Raji (cell line): Measurements from ENCODE around the gene MTFR2.

Source experiments
- POLR2A ChIP-seq: IDR thresholded peaks from 2 replicates; pipeline ENCODE4 v1.6.1; 2011; ENCODE audit warnings: low read depth, low read length, control low read depth; ENCODE audit not compliant: insufficient read depth

MTFR2 gene

GRCh38 chr6:136252441-136252840 lies 2.3 kb upstream of the MTFR2 start:
- no peak for TF ChIP-seq POLR2A

- no peak for TF ChIP-seq POLR2A
These were observed 1.3 kb upstream of the MTFR2 start for GRCh38 chr6:136251394-136251793.

GRCh38 chr6:136250686-136251008 lies 536 bp upstream of the MTFR2 start:
- no peak for TF ChIP-seq POLR2A

- TF ChIP-seq POLR2A = no peak
These were observed 775 bp downstream of the MTFR2 start for GRCh38 chr6:136249336-136249735.

GRCh38 chr6:136244061-136244616 lies 6.0 kb downstream of the MTFR2 start:
- no peak for TF ChIP-seq POLR2A

- no peak for TF ChIP-seq POLR2A
These were observed 13.4 kb downstream of the MTFR2 start for GRCh38 chr6:136236466-136237293.

GRCh38 chr6:136235233-136235564 lies 14.9 kb downstream of the MTFR2 start:
- no peak for TF ChIP-seq POLR2A

- no peak for TF ChIP-seq POLR2A
These were observed 17.4 kb downstream of the MTFR2 start for GRCh38 chr6:136232701-136233100.

DNA sequence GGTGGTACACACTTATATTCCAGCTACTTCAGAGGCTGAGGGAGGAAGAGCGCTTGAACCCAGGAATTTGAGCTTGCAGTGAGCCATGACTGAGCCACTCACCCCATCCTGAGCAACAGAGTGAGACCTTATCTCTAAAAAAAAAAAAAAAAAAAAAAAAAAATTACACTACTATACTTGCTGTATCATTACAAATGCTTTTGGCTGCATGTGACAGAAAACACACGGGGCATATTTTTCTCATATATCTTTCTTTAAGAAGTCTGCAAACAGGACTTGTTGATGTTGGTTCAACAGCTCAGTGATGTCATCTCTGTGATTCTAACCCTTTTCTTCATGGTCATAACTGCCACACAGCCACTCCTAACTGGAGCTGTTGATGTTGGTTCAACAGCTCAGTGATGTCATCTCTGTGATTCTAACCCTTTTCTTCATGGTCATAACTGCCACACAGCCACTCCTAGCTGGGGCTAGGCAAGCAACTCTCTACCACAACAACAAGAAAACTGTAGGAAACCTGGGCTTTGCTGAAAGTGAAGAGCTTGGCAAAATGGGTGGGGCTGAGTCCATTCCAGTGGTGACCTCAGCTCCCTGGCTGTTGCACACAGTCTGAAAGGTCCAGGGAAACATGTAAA lies 19.8 kb downstream of the MTFR2 start:
- no peak for TF ChIP-seq POLR2A

- no peak for TF ChIP-seq POLR2A
These were observed 21.3 kb downstream of the MTFR2 start for GRCh38 chr6:136228814-136229213.

GRCh38 chr6:136226674-136227377 lies 23.3 kb downstream of the MTFR2 start:
- TF ChIP-seq POLR2A = no peak

DNA sequence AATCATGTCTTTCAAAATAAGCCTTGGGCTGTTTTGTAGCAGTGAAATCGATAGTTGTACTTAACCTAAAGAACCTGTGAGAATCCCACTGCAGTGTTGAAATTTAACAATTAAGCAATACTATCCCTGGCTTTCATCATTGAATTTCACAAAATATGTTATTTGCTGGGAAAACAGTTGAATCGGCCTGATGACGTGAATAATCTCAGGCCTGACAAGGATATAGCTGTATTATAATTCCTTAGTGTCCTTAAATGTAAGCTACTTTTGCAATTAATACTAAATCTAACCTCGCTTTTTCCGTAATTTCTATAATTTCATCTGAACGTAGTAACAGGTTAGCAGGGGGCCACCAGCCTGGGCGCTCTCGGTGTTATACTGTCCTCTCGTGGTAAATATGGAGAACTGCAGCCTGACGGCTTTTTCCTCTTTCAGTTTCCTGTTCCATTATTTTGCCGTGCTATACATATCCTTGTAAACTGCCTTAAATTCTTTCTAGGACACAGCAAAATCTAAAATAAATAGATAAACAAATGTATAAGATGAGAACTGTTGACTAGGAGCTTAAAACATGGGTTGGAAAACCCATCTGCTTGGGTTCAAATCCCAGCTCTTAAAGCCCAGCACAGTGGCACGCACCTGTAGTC lies 24.0 kb downstream of the MTFR2 start:
- TF ChIP-seq POLR2A = no peak

DNA sequence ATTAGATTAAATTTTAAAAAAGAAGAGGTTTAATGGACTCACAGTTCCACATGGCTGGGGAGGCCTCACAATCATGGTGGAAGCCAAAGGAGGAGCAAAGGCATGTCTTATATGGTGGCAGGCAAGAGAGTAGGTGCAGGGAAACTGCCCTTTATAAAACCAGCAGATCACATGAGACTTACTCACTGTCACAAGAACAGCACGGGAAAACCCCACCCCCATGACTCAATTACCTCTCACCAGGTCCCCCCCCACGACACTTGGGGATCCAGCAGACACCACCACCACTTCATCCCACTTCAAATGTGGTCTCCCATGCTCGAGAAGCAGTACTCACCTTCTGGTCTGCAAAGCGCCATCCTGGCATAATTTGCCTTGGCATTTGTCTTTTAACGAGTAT lies 24.6 kb downstream of the MTFR2 start:
- no peak for TF ChIP-seq POLR2A

DNA sequence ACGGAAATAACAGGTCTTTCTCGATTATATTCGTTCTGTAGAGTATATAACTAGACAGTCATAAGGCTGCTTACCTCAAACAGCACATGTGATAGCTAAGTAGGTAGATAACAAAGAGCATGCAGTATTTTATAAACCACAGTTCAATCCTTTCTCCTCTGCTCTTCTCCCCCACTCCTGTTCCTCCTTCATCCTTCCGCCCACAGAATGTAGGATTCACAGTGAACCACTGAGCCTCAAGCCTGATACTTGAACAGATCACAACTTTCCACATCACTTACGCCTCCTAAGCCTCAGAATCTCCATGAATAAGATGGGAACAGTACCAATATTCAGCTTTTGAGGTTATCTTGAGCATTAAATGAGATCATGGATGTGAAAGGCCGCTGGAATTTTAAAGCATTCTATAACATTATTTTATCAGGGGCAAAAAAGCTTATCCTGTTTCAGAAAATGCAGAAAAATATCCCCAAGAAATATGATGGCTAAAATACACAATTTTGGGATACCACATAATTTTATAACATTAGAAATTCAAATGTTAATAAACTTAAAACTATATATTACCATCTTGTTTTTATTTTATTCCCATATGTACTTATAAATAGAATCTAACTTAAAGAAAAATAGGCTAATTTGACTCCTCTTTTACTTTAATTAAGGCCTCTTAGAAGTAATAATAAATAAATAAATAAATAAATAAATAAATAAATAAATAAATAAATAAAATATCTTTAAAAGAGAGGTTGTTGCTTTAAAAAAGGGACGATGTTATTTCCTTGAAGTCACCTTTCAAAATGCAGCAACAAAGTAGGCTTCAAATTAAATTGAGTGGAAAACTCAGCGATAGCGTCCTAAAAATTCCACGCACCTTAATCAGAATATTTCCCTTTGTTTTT lies 33.4 kb downstream of the MTFR2 start:
- TF ChIP-seq POLR2A = no peak
